T-helper 1 cell treated with Interleukin-12 subunit alpha and Interleukin-12 subunit beta and Interleukin-4 antibody, amounts not matched to agents 30 μg/mL and 1 μg/mL, for 36 hours (primary cell): ENCODE measurements around the gene TPI1.
"Not testable (repeated sequence)": the region's sequence is repeated elsewhere in the genome, so short reads cannot be mapped to it uniquely, and the experiment has no call there.

Experiments used
- H3K27ac Mint-ChIP-seq: one replicate; pipeline ENCODE4 v1.8.0; 2021; ENCODE audit warnings: mild to moderate bottlenecking, mixed read lengths
- H3K27me3 Mint-ChIP-seq: one replicate; pipeline ENCODE4 v1.8.0; 2021; ENCODE audit warnings: low read depth, mixed read lengths
- H3K36me3 Mint-ChIP-seq: one replicate; pipeline ENCODE4 v1.8.0; 2021; ENCODE audit warnings: low read depth, mixed read lengths
- H3K4me1 Mint-ChIP-seq: one replicate; pipeline ENCODE4 v1.8.0; 2021; ENCODE audit warnings: low read depth, mixed read lengths
- H3K4me3 Mint-ChIP-seq: one replicate; pipeline ENCODE4 v1.8.0; 2021; ENCODE audit warnings: mild to moderate bottlenecking, moderate library complexity, mixed read lengths
- H3K9me3 Mint-ChIP-seq: one replicate; pipeline ENCODE4 v1.8.0; 2021; ENCODE audit warnings: mixed read lengths

Gene TPI1

GRCh38 chr12:6883252-6883651, 15.9 kb downstream of the TPI1 start:
- Mint-ChIP-seq H3K4me1 (no peaks in the 10 kb centered on the region), H3K27me3 (no peaks in the 10 kb centered on the region), H3K36me3 (peaks cover 15% of the 10 kb centered on the region), H3K4me3 (no peak overlapping the region), H3K27ac (no peak overlapping the region), H3K9me3 (no peaks in the 10 kb centered on the region)

- Mint-ChIP-seq H3K4me1 (no peaks in the 10 kb centered on the region), H3K36me3 (peaks cover 15% of the 10 kb centered on the region), H3K4me3 (no peak overlapping the region), H3K27ac (no peak overlapping the region), H3K27me3 (no peaks in the 10 kb centered on the region), H3K9me3 (no peaks in the 10 kb centered on the region)
These were observed 16.4 kb downstream of the TPI1 start for GRCh38 chr12:6883683-6884082.

GRCh38 chr12:6884539-6884938, 17.2 kb downstream of the TPI1 start:
- Mint-ChIP-seq H3K4me1 (no peaks in the 10 kb centered on the region), H3K27me3 (no peaks in the 10 kb centered on the region), H3K27ac (no peak overlapping the region), H3K4me3 (no peak overlapping the region), H3K36me3 (peaks cover 15% of the 10 kb centered on the region), H3K9me3 (no peaks in the 10 kb centered on the region)

- H3K27me3 Mint-ChIP-seq, H3K9me3 Mint-ChIP-seq, H3K27ac Mint-ChIP-seq, H3K4me1 Mint-ChIP-seq, H3K4me3 Mint-ChIP-seq: not testable (repeated sequence)
- H3K36me3 Mint-ChIP-seq: peaks cover 19% of the 10 kb centered on the region
These were observed 19.1 kb downstream of the TPI1 start for GRCh38 chr12:6886206-6886999.

- Mint-ChIP-seq H3K4me3 (no peak overlapping the region), H3K4me1 (peaks cover 10% of the 10 kb centered on the region), H3K27me3 (no peaks in the 10 kb centered on the region), H3K27ac (no peak overlapping the region), H3K9me3 (no peaks in the 10 kb centered on the region), H3K36me3 (peaks cover 17% of the 10 kb centered on the region)
These were observed 20.1 kb downstream of the TPI1 start for GRCh38 chr12:6887460-6887859.

- H3K4me1 Mint-ChIP-seq: peaks cover 12% of the 10 kb centered on the region
- H3K36me3 Mint-ChIP-seq: peaks cover 15% of the 10 kb centered on the region
- H3K9me3 Mint-ChIP-seq: no peaks in the 10 kb centered on the region
These were observed 21.0 kb downstream of the TPI1 start for GRCh38 chr12:6888360-6888759.

GRCh38 chr12:6888794-6889193, 21.5 kb downstream of the TPI1 start:
- peaks cover 12% of the 10 kb centered on the region for H3K4me1 Mint-ChIP-seq
- not testable (repeated sequence) for H3K27me3 Mint-ChIP-seq, H3K27ac Mint-ChIP-seq

More at GRCh38 chr12:6888360-6888759, 21.0 kb downstream of the TPI1 start:
- Mint-ChIP-seq H3K27ac (no peak overlapping the region), H3K27me3 (no peaks in the 10 kb centered on the region), H3K4me3 (no peak overlapping the region)

GRCh38 chr12:6889775-6890573, 22.6 kb downstream of the TPI1 start:
- not testable (repeated sequence) for H3K27me3 Mint-ChIP-seq, H3K9me3 Mint-ChIP-seq, H3K36me3 Mint-ChIP-seq
- Mint-ChIP-seq H3K4me3 (peak overlapping the region; percentile 81), H3K27ac (peak overlapping the region; percentile 96), H3K4me1 (peaks cover 12% of the 10 kb centered on the region)

More at GRCh38 chr12:6888794-6889193, 21.5 kb downstream of the TPI1 start:
- H3K9me3 Mint-ChIP-seq, H3K4me3 Mint-ChIP-seq: not testable (repeated sequence)
- peaks cover 14% of the 10 kb centered on the region for H3K36me3 Mint-ChIP-seq

- H3K27ac Mint-ChIP-seq: peak overlapping the region; percentile 96
- no peaks in the 10 kb centered on the region for H3K27me3 Mint-ChIP-seq
- H3K9me3 Mint-ChIP-seq: no peaks in the 10 kb centered on the region
- peak overlapping the region; percentile 81 for H3K4me3 Mint-ChIP-seq
- H3K36me3 Mint-ChIP-seq: peaks cover 4% of the 10 kb centered on the region
- peaks cover 12% of the 10 kb centered on the region for H3K4me1 Mint-ChIP-seq
These were observed 23.7 kb downstream of the TPI1 start for GRCh38 chr12:6890789-6891645.

GRCh38 chr12:6891646-6892001, 24.3 kb downstream of the TPI1 start:
- H3K36me3 Mint-ChIP-seq: peaks cover 4% of the 10 kb centered on the region
- peaks cover 12% of the 10 kb centered on the region for H3K4me1 Mint-ChIP-seq
- H3K4me3 Mint-ChIP-seq: peak overlapping the region; percentile 81

GRCh38 chr12:6892683-6893082, 25.4 kb downstream of the TPI1 start:
- Mint-ChIP-seq H3K4me1 (peaks cover 12% of the 10 kb centered on the region), H3K27ac (peak overlapping the region; percentile 29)
- H3K27me3 Mint-ChIP-seq, H3K36me3 Mint-ChIP-seq, H3K4me3 Mint-ChIP-seq, H3K9me3 Mint-ChIP-seq: not testable (repeated sequence)

More at GRCh38 chr12:6891646-6892001, 24.3 kb downstream of the TPI1 start:
- Mint-ChIP-seq H3K27ac (peak overlapping the region; percentile 92), H3K9me3 (no peaks in the 10 kb centered on the region), H3K27me3 (no peaks in the 10 kb centered on the region)

- no peak overlapping the region for H3K4me3 Mint-ChIP-seq
- H3K27me3 Mint-ChIP-seq: no peaks in the 10 kb centered on the region
- peaks cover 4% of the 10 kb centered on the region for H3K36me3 Mint-ChIP-seq
- no peak overlapping the region for H3K27ac Mint-ChIP-seq
- peaks cover 12% of the 10 kb centered on the region for H3K4me1 Mint-ChIP-seq
- no peaks in the 10 kb centered on the region for H3K9me3 Mint-ChIP-seq
These were observed 27.0 kb downstream of the TPI1 start for GRCh38 chr12:6894321-6894720.

GRCh38 chr12:6896846-6897435, 29.6 kb downstream of the TPI1 start:
- Mint-ChIP-seq H3K4me1 (peaks cover 3% of the 10 kb centered on the region), H3K27me3 (no peaks in the 10 kb centered on the region), H3K4me3 (no peak overlapping the region), H3K36me3 (no peaks in the 10 kb centered on the region), H3K27ac (no peak overlapping the region), H3K9me3 (no peaks in the 10 kb centered on the region)

GRCh38 chr12:6899427-6899826, 32.1 kb downstream of the TPI1 start:
- H3K4me1 Mint-ChIP-seq: peaks cover 4% of the 10 kb centered on the region
- no peaks in the 10 kb centered on the region for H3K27me3 Mint-ChIP-seq
- no peaks in the 10 kb centered on the region for H3K36me3 Mint-ChIP-seq
- no peak overlapping the region for H3K4me3 Mint-ChIP-seq
- H3K9me3 Mint-ChIP-seq: no peaks in the 10 kb centered on the region
- no peak overlapping the region for H3K27ac Mint-ChIP-seq
